Peyer's patch (tissue), 4 donors: Measurements from ENCODE around the gene COL20A1. TPM values are rescaled to one million over a fixed set of nuclear protein-coding genes. Genes with fewer than 3 reads are reported as not detected.
A peak's percentile ranks its signal among the peaks of the same experiment; 100 is the strongest.

ENCODE experiments used
- DNase-seq, 3 donors: peaks; one replicate each; pipeline ENCODE4 v3.0.0-alpha.2; 2017 to 2019
- H3K27ac ChIP-seq, 4 donors: fragments of 200-600 bp; sonication (generic); one replicate each; pipeline ENCODE4 v1.5.1; 2016 to 2019
- H3K27me3 ChIP-seq, 2 donors: fragments of 200-600 bp; sonication (generic); one replicate each; pipeline ENCODE4 v1.5.1; 2019
- H3K36me3 ChIP-seq, 3 donors: fragments of 200-600 bp; sonication (generic); one replicate each; pipeline ENCODE4 v1.5.1; 2016 to 2019
- H3K4me1 ChIP-seq, 4 donors: fragments of 200-600 bp; sonication (generic); one replicate each; pipeline ENCODE4 v1.5.1; 2016 to 2019
- H3K4me3 ChIP-seq, 4 donors: fragments of 200-600 bp; sonication (generic); 1 replicate in 3 of 4; 2 replicates in 1 of 4; pipeline ENCODE4 v1.5.1; 2016 to 2019; ENCODE audit warnings: mild to moderate bottlenecking in 1 of 4
- H3K9me3 ChIP-seq, 4 donors: fragments of 200-600 bp; sonication (generic); one replicate each; pipeline ENCODE4 v1.5.1; 2016 to 2019; ENCODE audit warnings: mild to moderate bottlenecking in 1 of 4
- POLR2A ChIP-seq, 2 donors: fragments of 450-650 bp; IDR thresholded peaks; one replicate each; pipeline ENCODE4 v1.5.1; 2017; ENCODE audit warnings: antibody characterized with exemption in 2 of 2, mild to moderate bottlenecking in 2 of 2, moderate library complexity in 2 of 2
- total RNA-seq, 4 donors: library from RNA; depleted of rRNA; stranded (reverse); fragments of >200 nt; gene quantifications; one replicate each; pipeline ENCODE4 v1.1.0, GENCODE V29; 2016
- TF ChIP-seq, protein P1 (sequence below), 6 experiments: fragments of 450-650 bp in 4 of 6; fragments of 200-600 bp in 2 of 6; sonication (generic) in 1 of 6; IDR thresholded peaks; one replicate each; pipeline ENCODE4 v1.5.1; 2017 to 2019; ENCODE audit warnings: antibody characterized with exemption in 6 of 6, mild to moderate bottlenecking in 3 of 6, moderate library complexity in 1 of 6

COL20A1 gene
- total RNA-seq, 4 donors from 2014 or later, result not detected

DNA sequence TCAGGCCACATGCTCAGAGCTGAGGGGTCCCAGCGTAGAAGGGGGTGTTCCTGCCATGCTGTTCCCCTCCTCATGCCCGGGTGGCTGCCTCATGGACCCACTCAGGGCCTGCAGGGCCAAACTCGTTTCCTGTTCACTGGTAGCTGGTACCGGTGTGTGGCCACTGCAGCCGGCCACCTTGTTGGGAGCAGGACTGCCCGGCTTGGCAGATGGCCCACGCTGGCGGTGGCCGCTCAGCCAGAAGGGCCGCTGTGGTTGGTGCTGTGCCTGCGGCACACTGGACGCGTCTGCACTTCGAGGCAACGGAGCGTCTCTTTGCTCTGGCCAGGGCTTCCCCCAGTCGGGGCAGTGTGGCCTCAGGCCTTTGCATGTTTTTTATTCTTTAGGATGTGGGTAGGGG lies 10.0 kb upstream of the COL20A1 start:
- no peaks in the 10 kb centered on the region for H3K9me3 ChIP-seq
- DNase-seq, result no peak
- H3K36me3 ChIP-seq, result peaks cover 0 to 91% (median 0%) of the 10 kb centered on the region in 3 donors
- no peak overlapping the region for H3K27ac ChIP-seq
- H3K27me3 ChIP-seq, result no peaks in the 10 kb centered on the region
- no peak overlapping the region for H3K4me3 ChIP-seq
- H3K4me1 ChIP-seq, result no peaks in the 10 kb centered on the region
- no peak for TF ChIP-seq POLR2A (IDR thresholded peaks at IDR 0.05)
- TF ChIP-seq, protein P1, sequence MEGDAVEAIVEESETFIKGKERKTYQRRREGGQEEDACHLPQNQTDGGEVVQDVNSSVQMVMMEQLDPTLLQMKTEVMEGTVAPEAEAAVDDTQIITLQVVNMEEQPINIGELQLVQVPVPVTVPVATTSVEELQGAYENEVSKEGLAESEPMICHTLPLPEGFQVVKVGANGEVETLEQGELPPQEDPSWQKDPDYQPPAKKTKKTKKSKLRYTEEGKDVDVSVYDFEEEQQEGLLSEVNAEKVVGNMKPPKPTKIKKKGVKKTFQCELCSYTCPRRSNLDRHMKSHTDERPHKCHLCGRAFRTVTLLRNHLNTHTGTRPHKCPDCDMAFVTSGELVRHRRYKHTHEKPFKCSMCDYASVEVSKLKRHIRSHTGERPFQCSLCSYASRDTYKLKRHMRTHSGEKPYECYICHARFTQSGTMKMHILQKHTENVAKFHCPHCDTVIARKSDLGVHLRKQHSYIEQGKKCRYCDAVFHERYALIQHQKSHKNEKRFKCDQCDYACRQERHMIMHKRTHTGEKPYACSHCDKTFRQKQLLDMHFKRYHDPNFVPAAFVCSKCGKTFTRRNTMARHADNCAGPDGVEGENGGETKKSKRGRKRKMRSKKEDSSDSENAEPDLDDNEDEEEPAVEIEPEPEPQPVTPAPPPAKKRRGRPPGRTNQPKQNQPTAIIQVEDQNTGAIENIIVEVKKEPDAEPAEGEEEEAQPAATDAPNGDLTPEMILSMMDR (IDR thresholded peaks at IDR 0.05), result no peak

DNA sequence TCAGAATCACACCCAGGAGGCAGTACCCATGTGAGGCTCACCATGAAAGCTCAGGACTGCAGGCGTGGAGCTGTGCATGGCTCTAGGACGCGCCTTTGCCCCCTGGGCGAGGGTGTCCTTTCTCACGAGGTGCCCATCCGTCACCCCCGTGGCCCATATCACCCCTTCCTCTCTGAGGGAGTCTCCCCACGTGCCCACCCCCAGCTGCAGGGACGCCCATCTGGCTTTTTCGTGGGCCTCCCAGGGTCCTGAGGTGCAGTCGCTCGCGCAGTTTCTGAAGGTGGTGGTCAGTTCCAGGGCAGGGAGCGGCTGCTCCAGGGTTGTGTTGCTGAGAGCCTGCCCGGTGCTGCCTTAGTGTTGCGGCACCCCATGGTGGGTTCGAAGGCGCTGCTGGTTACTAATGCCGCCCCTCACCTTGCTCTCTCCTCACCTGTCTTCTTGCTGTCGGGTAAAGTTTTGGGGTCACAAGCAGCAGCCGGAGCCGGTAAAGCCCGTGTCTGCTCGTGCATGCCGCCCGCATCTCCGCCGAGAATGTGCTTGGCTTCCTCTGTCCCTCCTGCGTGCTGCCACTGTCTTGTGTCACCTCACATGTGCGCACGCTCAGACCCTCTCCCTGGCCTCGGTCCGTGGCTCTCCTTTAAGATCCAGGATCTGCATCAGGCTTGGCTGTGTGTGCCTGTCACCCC lies 9.4 kb upstream of the COL20A1 start:
- Histone ChIP-seq H3K27me3 (no peaks in the 10 kb centered on the region), H3K27ac (no peak overlapping the region), H3K9me3 (no peaks in the 10 kb centered on the region), H3K4me3 (no peak overlapping the region), H3K4me1 (no peaks in the 10 kb centered on the region), H3K36me3 (peaks cover 0 to 91% (median 0%) of the 10 kb centered on the region in 3 donors)
- DNase-seq, result no peak
- TF ChIP-seq, protein P1 (IDR thresholded peaks at IDR 0.05), result no peak
- no peak for TF ChIP-seq POLR2A (IDR thresholded peaks at IDR 0.05)

- Histone ChIP-seq H3K36me3 (peaks cover 0 to 90% (median 0%) of the 10 kb centered on the region in 3 donors), H3K9me3 (no peaks in the 10 kb centered on the region), H3K4me3 (peak overlapping the region in 1 of 4 donors; percentile 10), H3K27me3 (no peaks in the 10 kb centered on the region), H3K27ac (peak overlapping the region in 1 of 4 donors; percentile 31), H3K4me1 (no peaks in the 10 kb centered on the region)
- no peak for TF ChIP-seq POLR2A (IDR thresholded peaks at IDR 0.05)
- TF ChIP-seq, protein P1 (IDR thresholded peaks at IDR 0.05), result no peak
- DNase-seq, result no peak
Observed at GRCh38 chr20:63284083-63284440, 8.9 kb upstream of the COL20A1 start.

GRCh38 chr20:63284544-63284949 lies 8.4 kb upstream of the COL20A1 start:
- DNase-seq, result no peak
- Histone ChIP-seq H3K4me3 (peak overlapping the region in 1 of 4 donors; percentile 10), H3K27me3 (no peaks in the 10 kb centered on the region), H3K36me3 (peaks cover 0 to 85% (median 0%) of the 10 kb centered on the region in 3 donors), H3K9me3 (no peaks in the 10 kb centered on the region), H3K4me1 (no peaks in the 10 kb centered on the region), H3K27ac (peak overlapping the region in 1 of 4 donors; percentile 31)
- TF ChIP-seq, protein P1 (IDR thresholded peaks at IDR 0.05), result no peak
- TF ChIP-seq POLR2A (IDR thresholded peaks at IDR 0.05), result no peak

- no peak overlapping the region for H3K4me3 ChIP-seq
- peaks cover 0 to 80% (median 0%) of the 10 kb centered on the region in 3 donors for H3K36me3 ChIP-seq
- no peaks in the 10 kb centered on the region for H3K27me3 ChIP-seq
- DNase-seq, result no peak
- H3K4me1 ChIP-seq, result no peaks in the 10 kb centered on the region
- no peak overlapping the region for H3K27ac ChIP-seq
- TF ChIP-seq, protein P1 (IDR thresholded peaks at IDR 0.05), result no peak
- TF ChIP-seq POLR2A (IDR thresholded peaks at IDR 0.05), result no peak
- no peaks in the 10 kb centered on the region for H3K9me3 ChIP-seq
Observed at GRCh38 chr20:63284981-63285524, 7.9 kb upstream of the COL20A1 start.
